ENCODE measurements around the gene FARP1.

The FARP1 gene

DNA sequence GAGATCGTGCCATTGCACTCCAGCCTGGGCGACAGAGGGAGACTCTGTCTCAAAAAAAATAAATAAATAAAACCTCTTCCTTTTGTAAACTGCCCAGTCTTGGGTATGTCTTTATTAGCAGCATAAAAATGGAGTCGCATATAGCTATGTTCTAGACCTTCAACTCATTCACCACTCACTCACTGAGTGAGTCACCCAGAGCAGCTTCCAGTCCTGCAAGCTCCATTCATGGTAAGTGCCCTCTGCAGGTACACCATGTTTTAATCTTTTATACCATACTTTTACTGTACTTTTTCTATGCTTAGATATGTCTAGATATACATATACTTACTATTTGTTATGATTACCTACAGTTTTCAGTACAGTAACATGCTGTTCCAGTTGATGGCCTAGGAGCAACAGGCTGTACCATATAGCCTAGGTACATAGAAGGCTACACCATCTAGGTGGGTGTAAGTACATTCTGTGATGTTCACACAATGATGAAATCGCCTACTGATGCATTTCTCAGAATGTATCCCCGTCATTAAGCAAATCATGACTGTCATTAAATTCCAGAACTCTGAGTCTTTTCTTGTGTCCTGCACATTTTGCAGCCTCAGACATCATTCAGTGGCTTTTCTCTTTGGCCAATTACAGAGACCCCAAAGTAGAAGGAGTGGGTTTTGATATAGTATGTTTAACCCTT lies 13.7 kb upstream of the FARP1 start:
- TF ChIP-seq, protein P1, sequence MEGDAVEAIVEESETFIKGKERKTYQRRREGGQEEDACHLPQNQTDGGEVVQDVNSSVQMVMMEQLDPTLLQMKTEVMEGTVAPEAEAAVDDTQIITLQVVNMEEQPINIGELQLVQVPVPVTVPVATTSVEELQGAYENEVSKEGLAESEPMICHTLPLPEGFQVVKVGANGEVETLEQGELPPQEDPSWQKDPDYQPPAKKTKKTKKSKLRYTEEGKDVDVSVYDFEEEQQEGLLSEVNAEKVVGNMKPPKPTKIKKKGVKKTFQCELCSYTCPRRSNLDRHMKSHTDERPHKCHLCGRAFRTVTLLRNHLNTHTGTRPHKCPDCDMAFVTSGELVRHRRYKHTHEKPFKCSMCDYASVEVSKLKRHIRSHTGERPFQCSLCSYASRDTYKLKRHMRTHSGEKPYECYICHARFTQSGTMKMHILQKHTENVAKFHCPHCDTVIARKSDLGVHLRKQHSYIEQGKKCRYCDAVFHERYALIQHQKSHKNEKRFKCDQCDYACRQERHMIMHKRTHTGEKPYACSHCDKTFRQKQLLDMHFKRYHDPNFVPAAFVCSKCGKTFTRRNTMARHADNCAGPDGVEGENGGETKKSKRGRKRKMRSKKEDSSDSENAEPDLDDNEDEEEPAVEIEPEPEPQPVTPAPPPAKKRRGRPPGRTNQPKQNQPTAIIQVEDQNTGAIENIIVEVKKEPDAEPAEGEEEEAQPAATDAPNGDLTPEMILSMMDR (IDR thresholded peaks at IDR 0.05; ENCODE audit: borderline replicate concordance, control extremely low read depth, extremely low read depth, insufficient read depth, missing control alignments), result no peak
- no peak for DNase-seq (ENCODE audit: low spot score)
- in situ Hi-C loops (cut with MboI; ENCODE audit: low sequenced_read_pairs, unreplicated experiment), result no loop called here

DNA sequence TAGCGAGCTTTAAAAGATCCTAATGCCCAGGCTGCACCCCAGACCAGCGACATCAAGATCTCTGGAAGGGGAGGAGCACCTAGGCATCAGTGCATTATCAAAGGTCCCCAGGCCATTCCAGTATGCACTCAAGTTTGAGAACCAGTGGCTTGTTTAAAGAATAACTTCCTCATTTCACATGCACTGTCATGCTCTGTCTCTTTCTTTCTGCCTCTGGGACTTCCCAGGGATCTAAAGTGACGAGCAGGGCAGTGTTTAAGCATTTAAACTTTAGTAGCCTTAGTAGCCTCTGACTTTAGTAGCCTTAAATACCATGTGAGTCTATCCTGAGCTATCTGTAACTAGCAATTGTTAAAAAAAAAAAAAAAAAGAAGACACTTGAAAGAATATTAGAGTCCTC lies 8.9 kb upstream of the FARP1 start:
- TF ChIP-seq, protein P1 (IDR thresholded peaks at IDR 0.05; ENCODE audit: borderline replicate concordance, control extremely low read depth, extremely low read depth, insufficient read depth, missing control alignments), result no peak
- in situ Hi-C loops (cut with MboI; ENCODE audit: low sequenced_read_pairs, unreplicated experiment), result no loop called here
- DNase-seq (ENCODE audit: low spot score), result peak; percentile 52

DNA sequence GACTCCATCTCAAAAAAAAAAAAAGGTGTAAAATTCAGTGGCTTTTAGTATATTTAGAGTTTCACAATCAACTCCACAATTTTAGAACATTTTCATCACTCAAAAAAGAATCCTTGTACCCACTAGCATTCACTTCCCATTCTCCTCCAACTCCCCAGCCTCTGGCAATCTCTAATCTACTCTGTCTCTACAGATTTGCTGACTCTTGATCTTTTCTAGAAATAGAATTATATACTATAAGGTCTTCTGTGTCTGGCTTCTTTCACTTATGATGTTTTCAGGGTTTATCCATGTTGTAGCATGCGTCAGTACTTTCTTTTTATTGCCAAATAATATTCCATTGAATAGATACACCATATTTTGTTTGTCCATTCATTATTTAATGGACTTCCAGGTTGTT lies 8.0 kb upstream of the FARP1 start:
- in situ Hi-C loops (cut with MboI; ENCODE audit: low sequenced_read_pairs, unreplicated experiment), result no loop called here
- DNase-seq (ENCODE audit: low spot score), result no peak
- TF ChIP-seq, protein P1 (IDR thresholded peaks at IDR 0.05; ENCODE audit: borderline replicate concordance, control extremely low read depth, extremely low read depth, insufficient read depth, missing control alignments), result no peak

DNA sequence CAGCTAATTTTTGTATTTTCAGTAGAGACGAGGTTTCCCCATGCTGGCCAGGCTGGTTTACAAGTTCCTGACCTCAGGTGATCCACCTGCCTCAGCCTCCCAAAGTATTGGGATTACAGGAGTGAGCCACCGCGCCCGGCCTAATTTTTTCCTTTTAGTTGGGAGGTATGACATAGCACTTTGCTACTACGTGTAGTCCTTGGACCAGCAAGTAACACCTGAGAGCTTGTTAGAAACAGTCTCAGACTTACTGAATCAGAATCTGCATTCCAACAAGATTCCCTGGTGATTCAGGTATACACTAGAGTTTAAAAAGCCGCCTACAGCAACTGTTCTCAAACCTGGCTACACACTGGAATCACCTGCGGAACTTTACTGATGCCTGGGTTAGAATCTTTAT lies 1.8 kb upstream of the FARP1 start:
- in situ Hi-C loops (cut with MboI; ENCODE audit: low sequenced_read_pairs, unreplicated experiment), result no loop called here
- TF ChIP-seq, protein P1 (IDR thresholded peaks at IDR 0.05; ENCODE audit: borderline replicate concordance, control extremely low read depth, extremely low read depth, insufficient read depth, missing control alignments), result no peak
- no peak for DNase-seq (ENCODE audit: low spot score)

DNA sequence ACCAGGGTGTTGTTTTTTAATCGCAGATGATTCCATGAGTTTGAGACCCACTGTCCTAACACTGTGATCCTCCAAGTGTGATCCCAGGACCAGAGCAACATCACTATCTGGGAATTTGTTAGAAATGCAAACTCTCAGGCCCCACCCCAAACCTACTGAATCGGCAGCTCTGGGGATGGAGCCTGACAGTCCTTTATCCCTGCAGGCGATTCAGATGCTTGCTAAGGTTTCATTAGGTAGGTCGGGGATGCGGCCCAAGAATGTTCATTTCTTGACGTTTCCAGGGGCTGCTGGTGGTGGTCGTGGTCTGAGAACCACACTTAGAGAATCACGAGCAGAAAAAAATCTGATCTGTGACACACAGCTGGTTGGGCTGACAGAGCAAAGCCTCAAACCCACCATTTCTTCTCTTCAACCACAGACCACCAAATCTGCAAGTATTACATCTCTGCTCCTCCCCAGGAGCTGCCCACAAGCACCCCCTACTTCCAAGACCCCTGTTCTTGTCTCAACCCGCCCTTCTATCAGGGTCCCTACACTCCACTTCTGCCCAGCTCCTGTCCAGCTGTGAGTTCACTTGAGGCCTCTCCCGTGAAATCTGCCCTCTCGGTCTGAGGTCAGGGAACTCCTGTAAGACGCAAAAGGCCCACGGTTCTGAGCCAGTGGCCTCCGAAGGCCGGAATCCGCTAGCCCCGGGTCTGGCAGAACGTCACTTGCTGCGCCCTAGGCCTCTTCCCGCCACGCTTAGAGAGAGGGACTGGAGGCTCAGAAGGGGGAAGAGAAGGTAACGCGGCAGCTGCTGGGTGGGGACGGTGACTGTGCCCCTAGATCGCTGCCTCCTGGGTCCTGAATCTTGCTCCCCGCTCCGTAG lies 1.1 kb upstream of the FARP1 start:
- TF ChIP-seq, protein P1 (IDR thresholded peaks at IDR 0.05; ENCODE audit: borderline replicate concordance, control extremely low read depth, extremely low read depth, insufficient read depth, missing control alignments), result no peak
- in situ Hi-C loops (cut with MboI; ENCODE audit: low sequenced_read_pairs, unreplicated experiment), result no loop called here
- DNase-seq (ENCODE audit: low spot score), result peak; percentile 31

DNA sequence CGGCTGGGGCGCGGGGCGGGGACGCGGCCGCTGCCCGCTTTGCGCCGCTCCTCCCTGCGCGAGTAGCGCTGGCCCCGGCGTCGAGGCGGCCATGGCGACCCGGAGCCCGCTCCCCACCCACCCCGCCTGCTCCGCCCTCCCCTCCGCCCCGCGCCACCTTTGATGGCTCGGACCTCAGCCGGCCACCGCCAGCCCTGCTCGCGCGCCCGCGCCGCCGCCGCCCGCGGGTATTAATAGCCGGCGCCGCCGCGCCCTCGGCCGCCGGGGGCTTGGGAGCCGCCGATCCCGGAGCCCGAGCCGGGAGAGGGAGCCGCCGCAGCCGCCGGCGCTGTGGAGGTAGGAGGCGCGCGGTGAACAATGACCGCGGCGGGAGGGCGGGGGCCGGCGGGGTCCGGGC lies 261 bp downstream of the FARP1 start:
- TF ChIP-seq, protein P1 (IDR thresholded peaks at IDR 0.05; ENCODE audit: borderline replicate concordance, control extremely low read depth, extremely low read depth, insufficient read depth, missing control alignments), result no peak
- DNase-seq (ENCODE audit: low spot score), result no peak
- in situ Hi-C loops (cut with MboI; ENCODE audit: low sequenced_read_pairs, unreplicated experiment), result no loop called here
